Activated CD4-positive, alpha-beta T cell treated with anti-CD3 and anti-CD28 coated beads, Interleukin-2, amount 50 U/mL, for 1 hour (primary cell): ENCODE data around the gene DYSF.
"Not testable (repeated sequence)": the region's sequence is repeated elsewhere in the genome, so short reads cannot be mapped to it uniquely, and the experiment has no call there.

ENCODE experiments used
- DNase-seq: peaks from one replicate; pipeline ENCODE4 v3.0.0-alpha.2; 2020

The DYSF gene

GRCh38 chr2:71620116-71620515 lies 166.8 kb downstream of the DYSF start:
- DNase-seq, result no peak

GRCh38 chr2:71620851-71621251 lies 167.5 kb downstream of the DYSF start:
- DNase-seq, result no peak

- no peak for DNase-seq
Measured at GRCh38 chr2:71629273-71629672, 175.9 kb downstream of the DYSF start.

- no peak for DNase-seq
Measured at GRCh38 chr2:71629771-71630453, 176.6 kb downstream of the DYSF start.

DNA sequence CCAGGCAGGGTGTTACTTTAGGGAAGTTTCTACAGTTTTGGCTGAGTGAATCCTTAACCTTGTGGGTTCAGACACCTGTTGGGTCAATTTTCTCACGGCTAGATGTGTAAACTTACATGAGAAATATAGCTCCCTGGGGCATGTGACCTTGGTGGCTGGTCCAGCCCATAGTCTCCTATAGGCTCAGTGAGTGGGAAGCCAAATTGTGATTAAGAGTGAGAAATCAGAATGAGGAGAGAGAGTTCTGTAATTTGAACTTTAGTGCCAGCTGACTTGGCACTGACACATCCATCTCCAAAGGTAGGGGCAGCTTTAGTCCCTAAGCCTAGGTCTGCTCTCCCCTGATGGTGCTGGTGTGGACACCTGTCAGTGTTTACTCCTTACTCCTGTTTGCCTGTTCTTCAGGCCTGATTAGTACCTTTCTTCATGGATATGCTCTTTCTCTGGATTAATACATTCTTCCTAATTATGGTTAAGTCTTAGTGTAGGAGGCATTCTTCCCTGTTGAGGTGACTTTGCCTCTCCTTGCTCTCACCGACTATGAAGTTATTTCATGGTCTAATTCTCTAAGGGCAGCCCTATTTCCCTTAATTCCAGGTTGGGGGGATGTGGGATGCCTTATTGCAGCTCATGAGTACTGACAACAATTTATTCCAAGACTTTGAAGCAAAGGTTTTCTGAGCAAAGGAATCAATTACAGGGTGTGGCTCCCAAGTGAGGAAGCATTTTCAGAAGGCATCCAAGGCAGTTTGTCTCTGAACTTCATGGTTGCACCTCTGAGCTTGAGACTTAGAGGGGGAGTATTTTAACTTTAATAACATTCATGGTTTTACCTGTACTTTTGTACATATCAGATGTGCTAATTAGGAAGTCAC lies 177.3 kb downstream of the DYSF start:
- no peak for DNase-seq

DNA sequence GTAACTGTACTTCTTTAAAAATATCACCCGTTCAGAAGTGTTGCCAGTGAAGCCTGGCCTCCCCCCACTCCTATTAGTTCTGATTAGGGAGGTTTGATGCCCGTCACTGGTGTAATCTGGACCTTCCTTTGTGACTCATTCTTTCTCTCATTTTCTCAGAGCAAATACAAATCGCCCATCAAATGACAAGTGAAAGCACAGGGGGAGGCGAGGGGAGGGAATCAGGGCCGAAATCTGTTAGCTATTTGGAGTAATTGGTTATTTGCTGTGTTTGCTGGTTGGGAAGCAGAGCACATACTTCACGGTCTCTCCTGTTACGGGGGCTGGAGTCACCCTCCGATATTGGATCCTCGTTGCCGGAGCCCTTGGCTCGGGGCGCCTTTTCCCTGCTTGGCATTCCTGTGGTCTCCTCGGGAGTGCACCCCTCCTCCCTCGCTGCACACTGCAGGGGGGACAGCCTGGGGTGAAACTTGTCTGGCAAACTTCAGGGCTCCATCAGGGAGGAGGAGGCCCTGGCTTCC lies 178.1 kb downstream of the DYSF start:
- DNase-seq, result no peak

GRCh38 chr2:71633086-71633485 lies 179.7 kb downstream of the DYSF start:
- DNase-seq, result no peak

GRCh38 chr2:71634567-71634966 lies 181.2 kb downstream of the DYSF start:
- no peak for DNase-seq

DNA sequence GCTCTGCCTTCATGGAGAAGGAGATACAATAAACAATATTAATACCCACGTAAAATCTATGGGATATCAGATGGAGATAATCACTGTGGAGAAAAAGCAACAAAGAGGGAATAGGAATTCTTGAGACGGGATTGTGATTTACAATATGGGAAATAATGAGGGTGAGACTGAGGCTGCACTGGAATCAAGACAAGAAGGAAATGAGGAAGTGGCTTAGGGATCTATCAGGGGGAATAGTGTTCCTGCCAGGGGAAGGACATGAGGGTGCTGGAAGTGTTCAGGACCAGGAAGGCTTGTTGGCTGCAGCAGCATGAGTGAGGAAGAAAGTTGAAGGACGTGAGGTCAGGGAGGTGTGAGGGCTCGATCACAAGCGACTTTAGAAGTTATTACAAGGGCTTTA lies 182.4 kb downstream of the DYSF start:
- DNase-seq, result no peak

GRCh38 chr2:71637168-71637567 lies 183.8 kb downstream of the DYSF start:
- no peak for DNase-seq

- DNase-seq, result no peak
Measured at GRCh38 chr2:71637736-71638135, 184.4 kb downstream of the DYSF start.

- DNase-seq, result no peak
Measured at GRCh38 chr2:71639735-71640134, 186.4 kb downstream of the DYSF start.

- no peak for DNase-seq
Measured at GRCh38 chr2:71640489-71640888, 187.1 kb downstream of the DYSF start.

DNA sequence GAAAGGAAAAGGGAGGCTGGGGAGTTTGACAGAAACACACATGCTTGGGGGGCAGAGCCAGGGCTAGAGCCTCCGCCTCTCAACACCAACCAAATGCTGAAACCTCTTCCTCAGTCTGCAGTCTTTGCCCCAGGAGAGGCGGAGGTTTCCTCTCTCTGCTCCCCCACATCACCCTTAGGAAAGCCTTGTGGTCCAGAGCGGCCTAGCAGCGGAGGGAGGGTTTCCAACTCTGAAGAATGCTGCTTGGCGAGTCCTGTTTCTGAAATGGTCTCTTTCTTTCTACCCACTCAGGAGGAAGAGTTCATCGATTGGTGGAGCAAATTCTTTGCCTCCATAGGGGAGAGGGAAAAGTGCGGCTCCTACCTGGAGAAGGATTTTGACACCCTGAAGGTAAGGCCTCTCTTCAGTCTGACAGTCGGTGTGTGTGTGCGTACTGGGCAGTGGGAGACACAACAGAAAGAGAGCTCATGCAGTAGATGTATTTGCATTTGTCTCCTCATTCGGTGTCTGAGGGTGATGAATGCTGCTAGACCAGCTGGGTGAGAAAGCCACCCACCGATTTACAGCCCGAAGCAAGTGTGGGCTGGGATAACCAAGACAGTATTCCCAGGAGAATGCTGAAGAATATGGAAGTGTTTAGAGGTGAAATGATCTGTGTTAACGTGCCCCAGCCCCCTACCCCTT lies 190.5 kb downstream of the DYSF start:
- no peak for DNase-seq

GRCh38 chr2:71646028-71646427 lies 192.7 kb downstream of the DYSF start:
- DNase-seq, result no peak

DNA sequence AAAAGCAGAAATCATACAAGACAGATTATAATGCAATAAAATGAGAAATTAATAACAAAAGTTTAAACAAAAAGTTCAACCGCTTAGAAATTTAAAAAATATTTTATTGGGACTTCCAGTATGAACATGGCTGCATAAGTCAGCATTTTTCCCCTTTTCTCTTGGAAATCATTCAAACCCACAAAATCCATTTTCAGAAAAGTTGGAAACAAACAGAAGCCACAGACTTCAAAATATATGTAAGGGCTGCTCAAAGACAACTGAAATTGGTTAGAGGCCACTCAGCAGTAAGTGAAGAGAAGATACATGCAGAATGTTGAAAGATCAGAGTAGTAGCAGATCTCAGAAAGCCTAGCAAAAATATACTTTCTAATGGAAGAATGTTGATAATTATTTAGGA lies 194.0 kb downstream of the DYSF start:
- no peak for DNase-seq

GRCh38 chr2:71655498-71655897 lies 202.1 kb downstream of the DYSF start:
- DNase-seq, result no peak

- DNase-seq, result not testable (repeated sequence)
Measured at GRCh38 chr2:71658256-71658655, 204.9 kb downstream of the DYSF start.

DNA sequence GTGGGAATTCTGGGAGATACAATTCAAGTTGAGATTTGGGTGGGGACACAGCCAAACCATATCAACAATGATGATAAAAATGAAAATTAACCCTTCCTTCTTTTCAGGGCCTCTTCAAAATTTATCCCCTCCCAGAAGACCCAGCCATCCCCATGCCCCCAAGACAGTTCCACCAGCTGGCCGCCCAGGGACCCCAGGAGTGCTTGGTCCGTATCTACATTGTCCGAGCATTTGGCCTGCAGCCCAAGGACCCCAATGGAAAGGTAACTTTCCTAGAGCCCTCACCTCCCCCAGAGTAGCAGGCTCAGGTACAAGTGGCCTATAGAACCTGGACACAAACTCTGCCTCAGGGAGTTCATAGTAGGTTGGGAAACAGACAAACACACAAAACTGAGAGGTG lies 205.4 kb downstream of the DYSF start:
- no peak for DNase-seq

DNA sequence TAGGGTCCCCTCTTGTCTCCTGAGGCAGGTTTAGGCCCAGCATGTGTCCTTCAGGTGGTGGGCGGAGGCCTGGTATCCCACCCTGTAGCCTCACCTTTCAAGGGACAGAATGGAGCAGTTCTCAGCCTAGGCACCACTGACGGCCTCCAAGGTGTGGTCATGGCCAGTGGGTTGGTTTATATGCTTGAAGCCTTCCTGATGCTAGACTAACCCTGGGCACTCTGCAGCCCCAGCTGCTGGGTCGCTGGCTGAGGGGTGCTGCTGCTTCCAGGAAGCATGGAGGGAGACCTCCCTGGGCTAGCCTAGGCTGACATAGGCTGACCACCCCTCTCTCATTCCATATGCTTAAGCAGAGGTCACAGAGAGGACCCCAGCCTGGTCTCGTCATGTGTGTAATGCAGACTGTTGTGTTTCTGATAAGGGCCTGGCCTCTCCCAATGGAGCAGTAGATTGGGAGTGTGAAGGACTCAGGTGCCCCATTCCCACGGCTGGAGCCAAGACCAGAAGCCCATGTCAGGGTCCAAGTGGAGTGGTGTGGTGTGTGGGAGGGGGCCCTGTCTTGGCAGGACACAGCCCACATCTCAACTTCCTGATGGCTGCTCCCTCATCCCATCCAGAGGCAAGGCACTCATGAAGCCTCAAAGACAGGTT lies 206.6 kb downstream of the DYSF start:
- no peak for DNase-seq

DNA sequence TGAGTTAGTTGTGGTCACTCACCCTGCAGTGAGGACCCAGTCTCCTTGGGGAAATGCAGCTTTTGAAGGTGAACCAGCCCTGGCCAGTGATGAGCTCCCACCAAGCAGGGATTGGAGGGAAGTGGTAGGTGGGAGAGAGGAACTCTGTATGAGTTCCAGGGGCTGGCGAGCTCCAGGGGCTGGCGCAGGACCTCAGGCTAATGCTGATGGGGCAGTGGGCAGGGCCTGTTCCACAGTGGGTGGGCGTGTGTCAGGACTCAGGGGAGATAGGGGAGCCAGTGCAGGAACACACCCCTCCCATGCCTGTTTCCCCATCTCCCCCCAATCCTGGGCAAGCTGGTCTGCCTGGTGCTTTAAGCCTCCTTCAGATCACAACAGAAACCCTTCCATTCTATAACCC lies 208.4 kb downstream of the DYSF start:
- DNase-seq, result no peak

DNA sequence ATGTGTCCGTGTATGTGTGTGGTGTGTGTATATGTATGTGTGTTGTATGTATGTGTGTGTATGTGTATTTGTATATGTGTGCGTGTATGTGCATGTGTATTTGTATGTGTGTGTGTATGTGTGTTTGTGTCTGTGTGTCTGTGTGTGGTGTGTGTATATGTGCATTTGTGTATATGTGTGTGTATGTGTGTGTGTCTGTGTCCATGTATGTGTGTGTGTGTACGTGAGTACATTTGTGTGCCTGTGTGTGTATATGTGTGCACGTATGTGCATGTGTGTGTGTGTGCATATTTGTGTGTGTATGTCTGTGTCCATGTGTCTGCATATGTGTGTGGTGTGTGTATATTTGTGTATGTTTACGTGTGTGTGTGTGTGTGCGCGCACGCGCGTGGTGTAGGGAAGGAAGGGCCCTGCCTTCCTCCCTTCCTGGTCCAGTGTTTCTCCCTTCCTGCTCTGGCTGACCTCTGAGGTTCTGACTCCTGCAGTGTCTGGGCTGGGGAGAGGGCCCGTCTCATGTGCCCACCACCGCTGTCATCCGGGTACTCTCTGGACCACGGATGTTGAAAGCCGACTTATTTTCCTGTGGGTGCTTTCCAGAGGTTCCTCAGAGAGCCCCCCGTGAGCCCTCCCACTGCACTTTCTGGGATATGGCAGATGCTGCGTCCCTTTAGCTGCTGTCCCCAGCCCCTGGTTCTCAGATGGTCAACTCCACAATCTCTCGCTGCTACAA lies 209.5 kb downstream of the DYSF start:
- no peak for DNase-seq
